Calu3 (cell line): ENCODE results near the gene RBM39. TPM values are rescaled to one million over a fixed set of nuclear protein-coding genes. Genes with fewer than 3 reads are reported as not detected.

Experiments
- BruUV-seq: library from RNA; stranded (reverse); fragments of 400-500 nt; replicated peaks from 2 replicates; lab custom pipeline; 2021; lab: Mats Ljungman, UMichigan
- CTCF ChIA-PET: fragments of 300-600 bp; sonication (Branson Sonifier 250); formaldehyde crosslinking; loops from one replicate; lab custom pipeline; 2022; ENCODE audit warnings: antibody characterized with exemption; lab: Charles Lee
- DNase-seq: peaks from one replicate; pipeline ENCODE4 v3.0.0; 2022
- H3K27ac Mint-ChIP-seq: one replicate; pipeline ENCODE4 v1.8.0; 2022; ENCODE audit warnings: mixed read lengths; ENCODE audit not compliant: unreplicated experiment
- H3K27me3 Mint-ChIP-seq: one replicate; pipeline ENCODE4 v1.8.0; 2022; ENCODE audit warnings: mixed read lengths; ENCODE audit not compliant: unreplicated experiment
- H3K36me3 Mint-ChIP-seq: one replicate; pipeline ENCODE4 v1.8.0; 2022; ENCODE audit warnings: mild to moderate bottlenecking, moderate library complexity, mixed read lengths; ENCODE audit not compliant: insufficient read depth, unreplicated experiment
- H3K4me1 Mint-ChIP-seq: one replicate; pipeline ENCODE4 v1.8.0; 2022; ENCODE audit warnings: mild to moderate bottlenecking, low read depth, mixed read lengths; ENCODE audit not compliant: unreplicated experiment
- H3K4me3 Mint-ChIP-seq: one replicate; pipeline ENCODE4 v1.8.0; 2022; ENCODE audit warnings: mild to moderate bottlenecking, low read depth, moderate library complexity, mixed read lengths; ENCODE audit not compliant: unreplicated experiment
- H3K9me3 Mint-ChIP-seq: one replicate; pipeline ENCODE4 v1.8.0; 2022; ENCODE audit warnings: low read depth, mixed read lengths; ENCODE audit not compliant: unreplicated experiment
- intact Hi-C: fragments of 100-400 bp; cut with micrococcal nuclease; formaldehyde crosslinking; loops from one replicate; pipeline ENCODE4 v1.10.0; 2022; ENCODE audit not compliant: unreplicated experiment
- total RNA-seq: library from RNA; stranded (reverse); gene quantifications from 2 replicates; pipeline ENCODE4 v1.2.3, GENCODE V29; 2022
- TF ChIP-seq, protein P1 (sequence below): fragments of 200-600 bp; IDR thresholded peaks from one replicate; pipeline ENCODE4 v1.8.0; 2022; ENCODE audit warnings: antibody characterized with exemption; ENCODE audit not compliant: unreplicated experiment

RBM39 gene
- total RNA-seq, 1 experiment from 2014 or later, result 479 TPM

DNA sequence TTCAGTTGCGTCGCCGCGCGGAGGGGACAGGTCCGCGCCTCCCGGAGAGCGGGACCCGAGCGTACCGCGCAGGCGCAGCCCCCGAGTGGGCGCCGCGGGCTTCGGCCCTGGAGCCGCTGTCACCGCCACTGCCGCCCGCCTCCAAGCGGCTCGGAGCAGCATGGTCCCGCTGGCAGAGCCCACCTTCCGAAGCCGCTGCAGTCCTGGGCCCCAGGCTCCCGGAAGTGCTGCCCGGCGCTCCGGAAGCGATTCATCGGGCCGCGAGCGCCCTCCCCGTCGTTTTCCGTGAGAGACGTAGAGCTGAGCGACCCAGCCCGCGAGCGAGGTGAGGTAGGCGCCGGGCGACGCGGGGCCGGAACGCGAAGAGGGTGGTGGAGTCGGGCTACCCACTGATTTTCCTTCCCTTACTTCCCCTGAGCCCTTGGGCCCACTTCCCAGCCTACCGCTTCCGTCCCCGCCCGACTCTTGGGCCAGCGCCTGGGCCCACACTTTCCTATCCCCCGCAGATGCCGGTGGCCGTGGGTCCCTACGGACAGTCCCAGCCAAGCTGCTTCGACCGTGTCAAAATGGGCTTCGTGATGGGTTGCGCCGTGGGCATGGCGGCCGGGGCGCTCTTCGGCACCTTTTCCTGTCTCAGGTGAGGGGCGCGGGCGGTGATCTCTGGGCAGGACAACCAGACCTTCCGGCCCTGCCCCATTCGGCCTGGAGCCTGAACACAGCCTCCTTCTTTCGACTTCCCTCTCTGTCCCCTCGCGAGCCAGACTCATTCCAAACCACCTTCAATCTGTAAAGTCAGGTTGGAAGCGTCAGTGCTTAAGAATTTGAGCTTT is 42.7 kb downstream of the RBM39 start, which contains the start of the genes NFS1 and ROMO1:
Gene NFS1, minus strand, starts transcription at position 226 of the 830 bp plus-strand sequence. Its CDS starts 64 bp downstream, at position 162.
Gene ROMO1, plus strand, starts transcription at position 279 of the 830 bp plus-strand sequence. Its CDS starts 228 bp downstream, at position 507.
- intact Hi-C loops, result loop anchor here (5.0 kb wide), 1 partner anchor 187 kb away; no protein-coding TSS in a partner anchor
- CTCF ChIA-PET, result interaction anchor here (0.6 to 1.0 kb wide), 5 partner anchors 13 to 245 kb away, joined by 3 read pairs; partner anchors contain the start of gene RBM39
- peak within 1 kb of the TSS; percentile 87 for H3K27ac Mint-ChIP-seq
- H3K4me1 Mint-ChIP-seq, result peaks cover 24% of the 10 kb centered on the region
- TF ChIP-seq, protein P1, sequence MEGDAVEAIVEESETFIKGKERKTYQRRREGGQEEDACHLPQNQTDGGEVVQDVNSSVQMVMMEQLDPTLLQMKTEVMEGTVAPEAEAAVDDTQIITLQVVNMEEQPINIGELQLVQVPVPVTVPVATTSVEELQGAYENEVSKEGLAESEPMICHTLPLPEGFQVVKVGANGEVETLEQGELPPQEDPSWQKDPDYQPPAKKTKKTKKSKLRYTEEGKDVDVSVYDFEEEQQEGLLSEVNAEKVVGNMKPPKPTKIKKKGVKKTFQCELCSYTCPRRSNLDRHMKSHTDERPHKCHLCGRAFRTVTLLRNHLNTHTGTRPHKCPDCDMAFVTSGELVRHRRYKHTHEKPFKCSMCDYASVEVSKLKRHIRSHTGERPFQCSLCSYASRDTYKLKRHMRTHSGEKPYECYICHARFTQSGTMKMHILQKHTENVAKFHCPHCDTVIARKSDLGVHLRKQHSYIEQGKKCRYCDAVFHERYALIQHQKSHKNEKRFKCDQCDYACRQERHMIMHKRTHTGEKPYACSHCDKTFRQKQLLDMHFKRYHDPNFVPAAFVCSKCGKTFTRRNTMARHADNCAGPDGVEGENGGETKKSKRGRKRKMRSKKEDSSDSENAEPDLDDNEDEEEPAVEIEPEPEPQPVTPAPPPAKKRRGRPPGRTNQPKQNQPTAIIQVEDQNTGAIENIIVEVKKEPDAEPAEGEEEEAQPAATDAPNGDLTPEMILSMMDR, result no peak
- no peaks in the 10 kb centered on the region for H3K9me3 Mint-ChIP-seq
- peaks cover 60% of the 10 kb centered on the region for H3K36me3 Mint-ChIP-seq
- H3K4me3 Mint-ChIP-seq, result peak within 1 kb of the TSS; percentile 90
- peak; percentile 91 for DNase-seq
- no peaks in the 10 kb centered on the region for H3K27me3 Mint-ChIP-seq
- TSS peak; percentile 80 for BruUV-seq

DNA sequence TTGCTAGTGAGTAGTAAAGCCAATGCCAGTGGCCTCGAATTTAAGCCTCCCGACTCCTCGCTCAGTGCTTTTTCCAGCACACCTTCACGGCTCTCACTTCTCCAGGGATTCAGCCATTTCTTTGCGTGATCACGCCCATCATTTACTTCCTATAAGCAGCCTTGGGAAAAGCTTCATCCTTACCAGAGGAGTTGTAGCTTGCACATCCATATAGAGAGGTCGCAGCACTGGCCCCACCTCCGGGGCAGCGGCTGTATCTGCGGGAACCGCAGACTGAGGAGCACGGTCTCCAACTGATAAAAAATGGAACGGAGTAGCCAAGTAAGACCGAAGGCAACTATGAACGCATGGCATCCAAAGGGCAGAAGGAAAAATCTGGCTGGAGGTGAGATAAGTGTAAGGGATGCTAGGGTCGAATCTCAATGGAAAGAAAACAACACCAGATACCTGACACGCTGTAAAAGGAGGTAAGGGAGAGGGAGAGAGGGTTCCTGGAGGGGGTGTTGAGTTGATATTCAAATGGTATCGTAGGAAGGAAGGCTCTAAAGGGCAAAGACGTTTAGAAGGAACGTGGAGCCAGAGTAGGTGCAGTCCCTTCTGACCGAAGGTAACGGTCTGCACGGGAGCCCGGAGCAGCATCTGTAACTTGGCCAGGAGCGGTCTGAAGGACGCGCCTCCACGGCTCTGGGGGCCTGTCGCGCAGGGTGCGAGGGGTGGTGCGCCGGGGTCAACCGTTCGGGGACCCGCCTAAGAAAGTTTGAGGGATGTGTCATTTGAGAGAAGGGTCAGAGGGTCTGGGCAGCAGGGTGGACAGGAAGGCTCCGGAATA is 43.5 kb downstream of the RBM39 start:
- CTCF ChIA-PET, result interaction anchor here (0.6 to 1.0 kb wide), 2 partner anchors 79 to 81 kb away, joined by 3 to 4 read pairs; no protein-coding TSS in a partner anchor
- BruUV-seq, result TSS peak; percentile 7
- H3K4me3 Mint-ChIP-seq, result peak overlapping the region; percentile 90
- H3K4me1 Mint-ChIP-seq, result peaks cover 24% of the 10 kb centered on the region
- peaks cover 53% of the 10 kb centered on the region for H3K36me3 Mint-ChIP-seq
- H3K9me3 Mint-ChIP-seq, result no peaks in the 10 kb centered on the region
- no peaks in the 10 kb centered on the region for H3K27me3 Mint-ChIP-seq
- TF ChIP-seq, protein P1, result no peak
- intact Hi-C loops, result loop anchor here (5.0 kb wide), 1 partner anchor 186 kb away; no protein-coding TSS in a partner anchor
- H3K27ac Mint-ChIP-seq, result peak overlapping the region; percentile 87
- DNase-seq, result peak; percentile 33

DNA sequence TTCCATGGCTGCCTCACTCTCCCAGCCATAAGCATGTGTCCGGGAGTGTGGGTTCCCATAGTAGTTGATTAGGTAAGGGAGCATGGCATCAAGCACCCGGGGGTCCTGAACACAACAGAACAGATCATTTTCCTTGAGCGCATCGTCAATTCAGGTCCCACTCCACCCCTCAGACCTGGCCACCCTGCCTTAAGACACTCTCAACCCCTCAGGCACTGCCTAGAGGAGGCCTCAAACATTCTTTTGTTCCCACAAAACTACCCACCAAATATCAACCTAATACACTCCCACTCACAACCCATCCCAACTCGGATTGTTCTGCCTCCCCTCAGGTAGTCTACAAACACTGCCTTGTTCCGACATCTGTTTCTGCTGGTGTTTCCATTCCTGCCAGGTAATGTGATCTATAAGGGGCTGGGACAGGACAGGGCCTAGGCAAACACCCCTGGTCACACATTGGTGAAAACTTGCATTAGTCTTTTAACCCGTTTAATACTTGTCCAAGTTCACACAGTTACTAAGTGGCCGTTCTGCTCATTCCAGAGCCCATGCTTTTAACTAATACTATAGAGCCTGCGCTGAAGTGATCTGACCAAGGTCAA is 44.3 kb downstream of the RBM39 start:
- H3K4me3 Mint-ChIP-seq, result peak overlapping the region; percentile 90
- no peaks in the 10 kb centered on the region for H3K9me3 Mint-ChIP-seq
- DNase-seq, result no peak
- peak overlapping the region; percentile 87 for H3K27ac Mint-ChIP-seq
- peaks cover 53% of the 10 kb centered on the region for H3K36me3 Mint-ChIP-seq
- CTCF ChIA-PET, result interaction anchor here (0.6 kb wide), 1 partner anchor 126 kb away, joined by 3 read pairs; no protein-coding TSS in a partner anchor
- intact Hi-C loops, result loop anchor here (5.0 kb wide), 1 partner anchor 185 kb away; no protein-coding TSS in a partner anchor
- H3K27me3 Mint-ChIP-seq, result no peaks in the 10 kb centered on the region
- H3K4me1 Mint-ChIP-seq, result peaks cover 24% of the 10 kb centered on the region
- BruUV-seq, result no TSS peak
- TF ChIP-seq, protein P1, result no peak
